GM18508 (cell line): Measurements from ENCODE around the gene MBD6.
"Not testable (repeated sequence)": the region's sequence is repeated elsewhere in the genome, so short reads cannot be mapped to it uniquely, and the experiment has no call there.

Experiments
- ATAC-seq: cut with Tn5 transposase; IDR thresholded peaks from one replicate; pipeline ENCODE4 v1.9.1; 2021; ENCODE audit warnings: moderate number of reproducible peaks; ENCODE audit not compliant: insufficient read depth, unreplicated experiment

Gene MBD6

GRCh38 chr12:57570438-57570837, 47.8 kb downstream of the MBD6 start:
- ATAC-seq: not testable (repeated sequence)

- no peak for ATAC-seq
Observed at GRCh38 chr12:57571926-57572762, 49.5 kb downstream of the MBD6 start.

- ATAC-seq: no peak
Observed at GRCh38 chr12:57574795-57575194, 52.2 kb downstream of the MBD6 start.

- no peak for ATAC-seq
Observed at GRCh38 chr12:57575771-57576612, 53.4 kb downstream of the MBD6 start.

GRCh38 chr12:57576613-57577160, 54.1 kb downstream of the MBD6 start:
- ATAC-seq: no peak

- ATAC-seq: no peak
Observed at GRCh38 chr12:57577981-57578758, 55.5 kb downstream of the MBD6 start.

GRCh38 chr12:57579011-57579410, 56.4 kb downstream of the MBD6 start:
- ATAC-seq: no peak
